Heart right ventricle (tissue), 16 donors: Measurements from ENCODE around the gene TBCA. TPM values are rescaled to one million over a fixed set of nuclear protein-coding genes. Genes with fewer than 3 reads are reported as not detected.

Experiments
- ATAC-seq, 8 donors: fragments of 200-7000 bp; cut with Tn5 transposase; one replicate each; pipeline ENCODE4 v1.9.1; 2020; ENCODE audit warnings: mild to moderate bottlenecking in 8 of 8, moderate library complexity in 8 of 8, moderate number of reproducible peaks in 1 of 8
- DNase-seq, 2 donors: peaks; one replicate each; pipeline ENCODE4 v3.0.0-alpha.2; 2020
- H3K27ac ChIP-seq, 10 donors: fragments of 200-600 bp; sonication (generic) in 2 of 10; one replicate each; pipeline versions ENCODE4 v1.5.0 to v1.8.0; 2020 to 2022; ENCODE audit warnings: mild to moderate bottlenecking in 3 of 10
- H3K27me3 ChIP-seq, 7 donors: fragments of 200-600 bp; one replicate each; pipeline ENCODE4 v1.8.0; 2021 to 2022; ENCODE audit warnings: mild to moderate bottlenecking in 2 of 7
- H3K36me3 ChIP-seq, 9 donors: fragments of 200-600 bp; sonication (generic) in 1 of 9; one replicate each; pipeline versions ENCODE4 v1.5.0 to v1.8.0; 2020 to 2022; ENCODE audit warnings: mild to moderate bottlenecking in 2 of 9
- H3K4me1 ChIP-seq, 9 donors: fragments of 200-600 bp; sonication (generic) in 1 of 9; one replicate each; pipeline versions ENCODE4 v1.5.0 to v1.8.0; 2020 to 2022; ENCODE audit warnings: mild to moderate bottlenecking in 4 of 9
- H3K4me3 ChIP-seq, 10 donors: fragments of 200-600 bp; sonication (generic) in 2 of 10; one replicate each; pipeline versions ENCODE4 v1.5.0 to v1.8.0; 2020 to 2022; ENCODE audit warnings: mild to moderate bottlenecking in 7 of 10, moderate library complexity in 2 of 10
- H3K9me3 ChIP-seq, 11 donors: fragments of 200-600 bp in 10 of 11; sonication (generic) in 2 of 11; one replicate each; pipeline versions ENCODE4 v1.5.0 to v1.8.0; 2013 to 2022; ENCODE audit warnings: mild to moderate bottlenecking in 2 of 11, control low read depth in 1 of 11, moderate library complexity in 1 of 11
- CTCF ChIP-seq, 9 donors: fragments of 200-600 bp; sonication (generic) in 2 of 9; IDR thresholded peaks; one replicate each; pipeline versions ENCODE4 v1.5.0 to v1.8.0; 2021 to 2022; ENCODE audit warnings: antibody characterized with exemption in 9 of 9, mild to moderate bottlenecking in 5 of 9, moderate library complexity in 1 of 9
- WGBS, 2 donors: extraction: QIAGEN DNeasy Blood & Tissue Kit; methylation state at CpG; one replicate each; pipeline ENCODE4 v1.1.7; 2013; ENCODE audit warnings: inconsistent platforms in 1 of 2; 5-methylcytosine and 5-hydroxymethylcytosine counted together
- intact Hi-C, 10 donors: fragments of 100-400 bp; cut with DNase I; formaldehyde crosslinking; loops; one replicate each; pipeline versions ENCODE4 v1.11.1 to v1.14.2; 2022
- polyA plus RNA-seq, 2 donors: library from polyadenylated mRNA; stranded (reverse); fragments of 200-250 nt; gene quantifications; one replicate each; pipeline ENCODE4 v1.2.3, GENCODE V29; 2013
- total RNA-seq, 10 donors: library from RNA; stranded (reverse); fragmentation: NEBNext Ultra II Directional in 3 of 10; extraction: Animal tissue kit (Norgen Biotek cat#: 25700) in 3 of 10; gene quantifications; one replicate each; pipeline versions ENCODE4 v1.2.1 to v1.2.4, GENCODE V29; 2021 to 2023
- donor health status: Arrhythmogenic right ventricular cardiomyopathy.
- donor health status: ischemic (EF 13 %, LVEDD 7.1; RV severe dilation, severe dysfunction).
- donor health status: healthy with polysubstance abuse.
- donor health status: DM: no; HTN: yes; CAD: no.
- donor health status: DM: no; HTN: no; CAD: no.
- donor health status: ischemic (EF 25% LVEDD 6.9; RV normal size, moderate dysfunction).
- donor health status: ischemic (EF 25% LVEDD 5.7; RV mildly dilated, moderate dysfunction).
- donor health status: healthy.
- donor health status: DM: yes; HTN: yes; CAD: no.
- donor health status: Ischemic cardiomyopathy.
- donor health status: ischemic (EF 35%, LVEDD 5.7; RV mildly dilated, moderate dysfunction).
- donor health status: nonischemic (EF 11% LVEDD 7.7; RV severe dilation, severe dysfunction).
- donor health status: DM: yes; HTN: yes; CAD: no.
- donor health status: PGD.
- donor health status: ischemic (EF 29% LVEDD 5.4; RV normal size, mild dysfunction).
- donor health status: nonischemic (EF 23%, LVEDD 6.1; RV moderate dilation, normal function).

Gene TBCA
- total and polyA plus RNA-seq, 12 donors = 66.6 to 171 (median 147) TPM

GRCh38 chr5:77641397-77641943 is 134.7 kb downstream of the TBCA start:
- Histone ChIP-seq H3K36me3 (no peaks in the 10 kb centered on the region), H3K9me3 (no peaks in the 10 kb centered on the region), H3K27ac (no peak overlapping the region), H3K27me3 (peaks cover 62 to 100% (median 99%) of the 10 kb centered on the region in 7 donors), H3K4me1 (peaks cover 6 to 55% (median 22%) of the 10 kb centered on the region in 9 donors), H3K4me3 (no peak overlapping the region)
- 8 to 9% methylated on average over 23 of the region's 23 CpGs for WGBS, 2 donors
- no peak for ATAC-seq
- DNase-seq = no peak
- intact Hi-C loops = loop anchor here in 2 of 10 donors (10.0 kb wide), 1 partner anchor 363 kb away; no protein-coding TSS in a partner anchor
- no peak for TF ChIP-seq CTCF (IDR thresholded peaks at IDR 0.05)

Other genes starting within 250 kb of the TBCA start
- not detected for gene OTP, start 137.6 kb downstream of the TBCA start, total RNA-seq
- not detected for gene OTP, start 137.6 kb downstream of the TBCA start, polyA plus RNA-seq